NB4 (cell line): Measurements from ENCODE around the gene TUT7.

ENCODE experiments used
- MYC ChIP-seq: IDR thresholded peaks from 2 replicates; pipeline ENCODE4 v1.6.1; 2011; ENCODE audit warnings: low read depth, low read length
- POLR2A ChIP-seq: IDR thresholded peaks from 2 replicates; pipeline ENCODE4 v1.6.1; 2011; ENCODE audit warnings: mild to moderate bottlenecking; ENCODE audit not compliant: insufficient read length; ENCODE audit errors: extremely low read depth
- TF ChIP-seq, protein P1 (sequence below): IDR thresholded peaks from one replicate; pipeline ENCODE4 v1.5.1; 2012; ENCODE audit warnings: low read depth, low read length

DNA sequence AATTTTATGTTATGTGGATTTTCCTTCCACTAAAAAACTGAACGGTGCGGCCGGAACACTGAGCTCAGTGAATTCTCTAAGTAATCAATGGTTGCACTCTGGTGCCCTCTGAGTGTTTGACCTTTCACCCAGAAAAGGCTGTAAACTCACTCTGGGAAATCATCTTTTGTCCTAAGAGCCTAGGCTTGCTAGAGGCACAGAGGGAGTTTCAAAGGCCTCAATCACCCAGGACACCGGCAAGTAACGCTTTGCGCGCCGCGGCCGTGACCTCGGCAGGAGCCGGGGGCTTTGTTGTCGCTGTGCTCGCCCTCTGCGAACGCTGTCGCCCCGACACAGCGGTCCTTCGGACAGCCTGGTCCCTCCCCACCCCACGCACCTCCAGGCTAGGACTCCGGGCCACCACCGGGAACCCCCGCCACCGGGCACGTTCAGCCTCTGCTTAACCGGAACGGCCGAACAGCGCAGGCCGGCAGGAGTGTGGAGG, 72.6 kb downstream of the TUT7 start:
- TF ChIP-seq, protein P1, sequence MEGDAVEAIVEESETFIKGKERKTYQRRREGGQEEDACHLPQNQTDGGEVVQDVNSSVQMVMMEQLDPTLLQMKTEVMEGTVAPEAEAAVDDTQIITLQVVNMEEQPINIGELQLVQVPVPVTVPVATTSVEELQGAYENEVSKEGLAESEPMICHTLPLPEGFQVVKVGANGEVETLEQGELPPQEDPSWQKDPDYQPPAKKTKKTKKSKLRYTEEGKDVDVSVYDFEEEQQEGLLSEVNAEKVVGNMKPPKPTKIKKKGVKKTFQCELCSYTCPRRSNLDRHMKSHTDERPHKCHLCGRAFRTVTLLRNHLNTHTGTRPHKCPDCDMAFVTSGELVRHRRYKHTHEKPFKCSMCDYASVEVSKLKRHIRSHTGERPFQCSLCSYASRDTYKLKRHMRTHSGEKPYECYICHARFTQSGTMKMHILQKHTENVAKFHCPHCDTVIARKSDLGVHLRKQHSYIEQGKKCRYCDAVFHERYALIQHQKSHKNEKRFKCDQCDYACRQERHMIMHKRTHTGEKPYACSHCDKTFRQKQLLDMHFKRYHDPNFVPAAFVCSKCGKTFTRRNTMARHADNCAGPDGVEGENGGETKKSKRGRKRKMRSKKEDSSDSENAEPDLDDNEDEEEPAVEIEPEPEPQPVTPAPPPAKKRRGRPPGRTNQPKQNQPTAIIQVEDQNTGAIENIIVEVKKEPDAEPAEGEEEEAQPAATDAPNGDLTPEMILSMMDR: no peak
- no peak for TF ChIP-seq POLR2A
- no peak for TF ChIP-seq MYC
